HuH-7 (cell line): ENCODE measurements around the gene RNF41.
"Not testable (repeated sequence)": the region's sequence is repeated elsewhere in the genome, so short reads cannot be mapped to it uniquely, and the experiment has no call there.

ENCODE experiments used
- DNase-seq: peaks from one replicate; pipeline ENCODE4 v3.0.0; 2011; ENCODE audit warnings: low spot score

Gene RNF41

DNA sequence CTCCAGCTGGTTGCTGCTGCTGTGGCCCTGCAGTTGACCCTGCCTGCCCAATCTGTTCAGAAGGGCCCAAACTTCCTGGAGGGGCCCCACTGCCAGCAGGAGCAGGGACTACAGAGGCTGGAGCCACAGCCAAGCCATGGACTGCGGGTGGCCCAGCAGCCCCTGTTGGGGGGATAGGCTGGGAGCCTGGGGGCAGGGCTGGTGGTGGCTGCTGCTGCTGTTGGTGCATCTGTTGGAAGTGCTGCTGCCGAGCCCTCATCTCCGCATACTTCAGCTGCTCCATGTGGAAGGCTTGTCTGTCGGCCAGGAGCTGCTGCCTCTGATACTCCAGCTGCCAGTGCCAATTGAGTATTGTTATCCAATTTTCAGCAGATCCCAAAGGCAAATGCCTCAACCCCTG is 56.4 kb downstream of the RNF41 start:
- no peak for DNase-seq

DNA sequence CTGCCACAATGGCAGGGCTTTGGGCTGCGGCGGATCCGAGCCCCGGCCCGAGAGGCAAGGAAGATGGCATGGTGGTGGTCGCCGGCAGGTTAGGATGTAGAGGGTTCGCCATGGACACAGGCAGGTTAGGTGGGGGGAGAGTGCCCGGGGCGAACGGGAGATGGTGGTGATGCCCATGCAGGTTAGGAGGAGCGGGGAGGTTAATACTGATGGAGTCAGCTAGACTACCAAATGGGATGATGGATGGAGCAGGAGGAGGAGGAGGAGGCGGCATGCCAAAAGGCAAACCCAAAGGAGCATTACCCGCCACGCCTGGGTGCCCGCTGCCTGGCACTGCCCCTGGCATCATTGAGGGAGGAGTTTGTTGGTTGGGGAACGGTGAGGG is 57.4 kb downstream of the RNF41 start:
- no peak for DNase-seq

DNA sequence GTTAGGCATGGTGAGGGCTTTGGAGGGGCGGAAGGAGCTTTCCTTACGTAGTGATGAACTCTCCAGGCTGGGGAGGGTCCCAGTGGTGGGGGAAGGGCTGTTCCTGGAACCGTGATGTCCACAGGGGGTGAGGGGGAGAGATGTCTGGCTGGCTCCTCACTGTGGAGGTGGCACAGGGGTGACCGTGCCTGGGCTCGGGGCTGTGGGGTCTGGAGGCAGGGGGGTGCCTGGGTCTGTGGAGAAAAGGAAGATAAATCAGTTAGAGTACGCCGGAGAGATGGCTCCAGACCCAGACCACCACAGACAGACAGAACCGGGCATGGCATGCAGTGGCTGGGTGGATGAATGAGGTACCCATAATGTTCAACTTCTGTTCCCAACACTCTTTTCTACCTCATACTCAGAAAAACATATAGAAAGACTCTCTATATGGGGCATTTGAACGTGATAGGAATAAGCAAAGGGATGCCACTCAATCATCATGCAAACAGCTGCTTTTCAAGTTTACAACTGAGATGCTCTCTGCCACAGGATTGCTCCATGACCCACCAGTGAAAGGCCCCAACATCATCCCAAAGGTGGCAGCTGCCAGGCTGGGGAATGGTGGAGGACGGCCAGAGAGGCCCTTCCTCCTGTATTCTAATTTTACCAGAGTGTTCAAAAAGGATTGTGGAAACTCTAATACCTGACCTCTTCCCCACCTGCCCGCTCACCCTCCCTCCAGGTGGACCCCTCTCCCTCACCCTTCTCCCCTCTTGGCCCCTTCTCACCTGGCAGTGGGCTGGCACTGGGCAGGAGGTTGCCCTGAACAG is 58.0 kb downstream of the RNF41 start:
- no peak for DNase-seq

DNA sequence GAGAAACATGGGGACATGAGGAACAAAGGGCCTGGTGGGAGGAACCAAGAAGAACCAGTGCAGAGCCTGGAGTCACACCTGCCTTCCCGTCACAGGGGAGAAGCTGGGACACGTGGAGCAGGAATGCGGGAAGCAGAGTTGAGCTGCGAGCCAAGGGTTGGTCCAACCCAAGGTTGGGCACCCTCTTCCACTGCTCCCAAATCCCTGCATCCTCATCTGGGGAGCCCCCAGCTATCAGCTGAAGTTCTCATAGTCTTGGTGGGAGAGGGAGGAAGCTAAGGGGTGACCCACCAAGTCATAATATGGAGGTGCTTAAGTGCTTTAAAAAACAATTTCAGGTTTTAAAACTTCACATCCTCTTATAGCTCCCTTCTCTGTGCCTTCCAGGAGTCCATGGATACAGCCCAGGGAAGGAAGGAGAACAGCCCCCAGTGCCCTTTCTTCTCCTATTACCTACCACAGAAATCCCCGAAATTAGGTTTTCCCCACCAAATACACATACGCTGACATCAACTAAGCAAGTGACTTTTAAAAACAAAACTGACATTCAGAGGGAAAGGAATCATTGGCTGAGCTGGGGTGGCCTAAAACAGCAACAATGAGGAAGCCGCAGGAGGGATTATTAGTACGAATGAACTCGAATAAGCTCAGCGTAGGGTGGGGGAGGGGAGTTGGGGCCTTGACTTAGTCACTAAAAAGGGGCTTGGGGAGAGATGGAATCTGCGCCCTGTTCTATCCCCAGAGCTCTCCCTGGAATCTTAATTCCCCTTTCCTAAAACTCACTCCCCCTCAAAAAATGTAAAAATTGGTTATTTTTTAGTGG is 59.0 kb downstream of the RNF41 start:
- no peak for DNase-seq

DNA sequence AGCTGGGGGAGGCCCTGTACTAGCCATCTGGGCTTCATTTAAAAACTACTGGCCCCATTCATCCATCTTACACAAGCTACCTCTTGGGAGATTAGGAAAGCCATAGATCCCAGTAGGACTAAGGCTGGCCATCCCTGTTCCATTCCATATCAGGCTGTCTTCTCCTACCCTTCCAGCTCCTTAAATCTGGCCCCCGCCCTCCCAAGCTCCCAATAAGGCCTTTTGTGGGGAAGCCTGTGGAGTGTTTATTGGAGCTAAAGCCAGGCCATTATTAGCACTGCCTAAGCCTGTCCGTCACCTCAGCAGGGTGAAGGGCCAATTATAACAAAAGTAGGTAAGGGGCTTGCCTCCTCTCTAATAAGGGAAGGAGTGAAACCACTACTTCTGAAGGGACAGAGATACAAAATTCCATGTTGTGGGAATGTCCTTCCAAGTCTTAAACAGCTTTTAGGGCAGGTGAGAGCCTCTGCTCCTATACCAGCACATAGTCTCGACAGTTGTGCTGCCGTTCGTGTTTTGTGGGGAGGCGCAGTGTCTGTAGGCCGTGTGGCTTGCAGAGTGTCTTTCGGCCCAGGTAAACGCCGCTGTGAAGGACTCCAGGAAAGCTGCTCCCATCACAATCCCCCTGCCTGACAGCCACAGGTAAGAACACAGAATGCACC is 59.9 kb downstream of the RNF41 start:
- DNase-seq: no peak

DNA sequence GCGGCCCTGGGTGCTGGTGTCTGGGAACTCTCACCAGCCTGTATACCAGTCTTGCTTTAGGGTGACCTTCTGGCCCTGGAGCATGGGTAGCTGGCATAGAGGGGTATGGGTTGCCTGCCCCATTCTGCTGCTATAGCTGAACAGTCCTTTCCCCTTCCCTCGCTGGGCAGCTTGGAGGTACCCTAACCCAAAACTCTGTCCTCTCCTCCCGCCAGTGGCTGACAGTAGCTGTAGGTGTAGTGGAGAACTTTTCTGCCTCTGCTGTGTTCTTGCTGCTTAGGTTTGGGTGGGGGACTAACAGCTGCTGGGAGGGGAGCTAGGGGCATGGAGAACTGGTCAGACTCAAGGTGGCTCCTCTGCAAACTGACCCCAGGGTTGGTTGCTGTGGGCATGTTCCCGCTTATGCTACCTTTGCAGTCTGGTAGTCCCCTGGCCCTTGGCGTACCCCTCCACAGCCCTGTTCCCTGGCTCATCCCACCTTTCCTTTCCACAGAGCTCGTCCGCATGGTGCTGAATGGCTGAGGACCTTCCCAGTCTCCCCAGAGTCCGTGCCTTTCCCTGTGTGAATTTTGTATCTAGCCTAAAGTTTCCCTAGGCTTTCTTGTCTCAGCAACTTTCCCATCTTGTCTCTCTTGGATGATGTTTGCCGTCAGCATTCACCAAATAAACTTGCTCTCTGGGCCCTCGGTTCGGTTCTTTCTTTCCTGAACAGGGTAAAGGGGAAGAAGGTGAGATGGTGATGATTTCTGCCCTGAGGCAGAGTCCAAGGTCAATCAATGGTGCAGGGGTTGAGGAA is 60.6 kb downstream of the RNF41 start:
- DNase-seq: no peak

DNA sequence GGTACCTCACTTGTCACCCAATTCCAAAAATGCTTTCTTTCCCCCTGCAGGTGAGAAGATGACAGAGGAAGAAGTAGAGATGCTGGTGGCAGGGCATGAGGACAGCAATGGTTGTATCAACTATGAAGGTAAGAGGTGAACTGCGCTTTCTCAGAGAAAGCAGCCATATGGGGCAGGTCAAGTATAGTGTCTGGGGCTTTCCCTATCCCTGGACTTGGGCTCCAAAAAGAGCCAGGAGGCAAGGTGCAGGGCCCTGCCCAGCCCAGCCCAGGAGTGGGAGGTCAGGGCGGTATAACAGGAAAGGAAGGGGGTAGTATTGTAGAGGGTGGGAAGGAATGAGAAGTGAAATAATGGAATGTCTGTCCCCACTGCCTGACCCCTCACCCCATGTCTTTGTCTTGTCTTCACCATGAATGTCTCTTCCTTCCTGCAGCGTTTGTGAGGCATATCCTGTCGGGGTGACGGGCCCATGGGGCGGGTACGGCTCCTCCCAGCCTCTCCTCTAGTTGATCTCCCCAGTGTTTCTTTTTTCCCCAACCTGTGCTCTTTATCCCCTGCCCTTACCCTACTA is 61.4 kb downstream of the RNF41 start:
- DNase-seq: no peak

DNA sequence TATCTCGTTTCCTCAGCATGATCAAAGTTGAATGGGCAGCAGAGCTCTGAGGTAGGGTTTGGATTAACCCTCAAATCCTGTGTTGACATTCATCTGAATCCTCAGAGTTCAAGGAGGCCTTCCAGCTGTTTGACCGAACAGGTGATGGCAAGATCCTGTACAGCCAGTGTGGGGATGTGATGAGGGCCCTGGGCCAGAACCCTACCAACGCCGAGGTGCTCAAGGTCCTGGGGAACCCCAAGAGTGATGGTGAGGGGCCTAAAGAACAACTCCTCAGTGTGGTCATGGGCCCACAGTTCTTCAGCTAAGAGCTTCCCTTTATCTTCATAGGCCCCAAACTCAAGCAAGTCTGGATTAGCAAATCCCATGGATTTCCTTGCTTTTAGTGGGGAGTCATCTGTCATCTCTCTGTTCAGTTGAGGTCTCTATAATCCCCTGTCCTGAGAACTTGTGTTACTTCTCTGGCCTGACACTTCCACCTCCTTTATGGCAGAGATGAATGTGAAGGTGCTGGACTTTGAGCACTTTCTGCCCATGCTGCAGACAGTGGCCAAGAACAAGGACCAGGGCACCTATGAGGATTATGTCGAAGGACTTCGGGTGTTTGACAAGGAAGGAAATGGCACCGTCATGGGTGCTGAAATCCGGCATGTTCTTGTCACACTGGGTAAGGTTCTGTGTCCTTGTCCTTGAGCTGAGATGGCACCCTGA is 62.1 kb downstream of the RNF41 start:
- no peak for DNase-seq

DNA sequence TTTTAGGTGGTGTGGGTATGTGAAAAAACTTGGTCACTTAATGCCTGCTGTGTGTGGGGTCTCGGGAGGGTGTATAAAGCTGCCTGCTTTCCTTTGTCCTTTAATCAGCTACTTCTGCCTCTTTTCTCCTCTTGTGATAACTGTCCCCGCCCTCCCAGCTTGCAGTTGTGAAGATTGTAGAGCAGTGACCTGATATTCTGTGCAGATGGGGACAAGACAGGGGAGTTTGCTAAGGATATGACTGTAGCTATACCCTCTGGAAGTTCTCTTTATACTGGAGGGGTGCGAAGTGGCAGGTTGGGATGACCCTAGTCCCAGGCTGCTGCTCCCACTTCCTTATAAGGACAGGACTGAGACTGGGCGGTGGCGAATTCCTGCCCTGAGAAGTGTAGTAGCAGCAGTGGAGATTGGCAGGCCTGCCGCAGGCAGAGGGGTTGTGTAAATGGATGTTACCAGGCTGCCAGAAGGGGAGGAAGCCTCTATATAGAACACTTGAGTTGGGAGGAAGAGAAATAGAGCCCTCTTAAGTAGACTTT is 62.7 kb downstream of the RNF41 start:
- DNase-seq: peak; percentile 40

DNA sequence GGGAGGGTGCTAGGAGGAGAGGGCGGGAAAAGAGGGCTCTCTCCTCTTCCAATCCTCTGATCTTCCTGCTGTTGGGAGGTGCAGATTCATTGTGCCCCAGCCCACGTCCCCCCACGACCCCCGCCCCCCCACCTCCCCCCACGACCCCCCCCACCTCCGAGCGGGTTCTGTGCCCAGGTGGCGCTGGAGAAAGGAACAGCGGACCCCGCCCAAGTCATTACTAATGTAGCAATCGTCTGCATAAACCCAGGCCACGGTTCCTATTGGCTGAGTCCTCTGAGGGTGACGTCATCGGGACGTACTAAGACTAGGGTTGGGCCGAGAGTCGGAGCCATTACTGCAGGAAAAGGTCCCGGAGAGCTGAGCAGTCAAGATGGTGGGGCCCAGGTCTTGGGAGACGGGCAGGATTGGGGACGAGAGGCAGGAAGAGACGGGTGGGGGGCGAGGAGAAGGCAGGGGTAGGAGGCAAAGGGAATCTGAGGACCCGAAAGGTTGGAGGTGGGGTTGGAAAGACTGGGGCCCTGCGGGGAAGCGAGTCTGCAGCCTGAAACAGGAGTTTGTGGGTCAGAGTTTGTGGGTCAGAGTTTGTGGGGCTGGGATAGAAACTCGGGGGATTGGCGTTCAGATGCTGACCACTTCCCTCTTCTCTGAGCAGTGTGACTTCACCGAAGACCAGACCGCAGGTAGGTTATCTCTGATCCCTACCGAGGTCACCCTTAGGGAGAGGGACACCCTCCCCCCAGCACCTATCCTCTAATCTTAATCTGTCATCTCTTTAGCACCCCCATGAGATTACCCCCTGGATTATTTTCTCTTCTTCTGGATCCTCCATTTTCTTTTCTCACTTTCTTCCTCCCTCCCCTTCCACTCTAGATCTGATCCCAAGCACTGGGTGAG is 63.4 kb downstream of the RNF41 start, which contains the start of gene MYL6:
MYL6 (plus strand) TSS at position 331 of the 897 bp plus-strand sequence; CDS start at position 374, 43 bp downstream.
- peak; percentile 97 for DNase-seq

DNA sequence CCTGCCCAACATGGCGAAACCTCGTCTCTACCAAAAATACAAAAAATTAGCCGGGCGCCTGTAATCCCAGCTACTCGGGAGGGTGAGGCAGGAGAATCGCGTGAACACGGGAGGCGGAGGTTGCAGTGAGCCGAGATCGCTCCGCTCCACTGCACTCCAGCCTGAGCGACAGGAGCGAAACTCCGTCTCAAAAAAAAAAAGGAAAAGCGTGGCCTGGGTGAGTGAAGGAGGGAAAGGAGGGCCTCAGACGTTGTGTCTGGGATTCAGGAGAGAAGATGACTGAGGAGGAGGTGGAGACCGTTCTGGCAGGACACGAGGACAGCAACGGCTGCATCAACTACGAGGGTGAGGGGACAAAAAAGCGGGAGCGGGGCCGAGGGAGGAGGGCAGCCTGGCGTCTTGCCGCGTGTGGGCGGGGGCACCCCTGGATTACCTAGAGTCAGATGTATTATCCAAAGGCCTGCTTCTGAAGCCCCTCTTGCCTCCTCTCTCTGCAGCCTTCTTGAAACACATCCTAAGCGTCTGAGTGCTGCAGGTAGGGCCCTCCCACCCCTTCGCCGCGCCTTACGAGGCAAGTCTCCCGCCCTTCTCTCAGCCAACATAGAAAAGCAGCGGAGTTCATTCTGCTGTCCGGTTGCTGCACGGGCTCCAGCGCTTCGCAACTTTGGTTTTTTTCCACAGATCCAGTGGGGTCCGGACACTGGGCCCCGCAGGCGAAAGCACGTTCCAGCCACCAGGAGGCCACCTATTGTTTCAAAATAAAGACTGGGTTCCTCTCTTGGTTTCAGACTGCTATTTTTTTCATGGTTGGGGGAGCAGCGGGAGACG is 64.3 kb downstream of the RNF41 start:
- DNase-seq: peak; percentile 82

DNA sequence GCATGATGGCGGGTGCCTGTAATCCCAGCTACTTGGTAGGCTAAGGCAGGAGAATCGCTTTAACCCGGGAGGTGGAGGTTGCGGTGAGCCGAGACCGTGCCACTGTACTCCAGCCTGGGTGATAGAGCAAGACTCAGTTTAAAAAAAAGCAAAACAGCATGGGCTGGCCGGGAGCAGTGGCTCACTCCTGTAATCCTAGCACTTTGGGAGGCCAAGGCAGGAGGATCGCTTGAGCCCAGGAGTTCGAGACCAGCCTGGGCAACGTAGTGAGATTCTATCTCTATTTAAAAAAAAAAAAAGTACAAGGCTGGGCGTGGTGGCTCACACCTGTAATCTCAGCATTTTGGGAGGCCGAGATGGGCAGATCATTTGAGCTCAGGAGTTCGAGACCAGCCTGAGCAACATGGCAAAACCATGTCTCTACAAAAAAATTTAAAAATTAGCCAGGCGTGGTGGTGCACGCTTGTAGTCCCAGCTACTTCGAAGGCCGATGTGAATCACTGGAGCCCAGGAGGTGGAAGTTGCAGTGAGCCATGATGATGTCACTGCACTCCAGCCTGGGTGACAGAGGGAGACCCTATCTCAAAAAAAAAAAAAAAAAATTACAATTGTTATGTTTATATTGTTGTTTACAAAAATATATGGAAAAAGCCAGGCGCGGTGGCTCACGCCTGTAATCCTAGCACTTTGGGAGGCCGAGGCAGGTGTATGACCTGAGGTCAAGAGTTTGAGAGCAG is 65.1 kb downstream of the RNF41 start:
- DNase-seq: not testable (repeated sequence)

DNA sequence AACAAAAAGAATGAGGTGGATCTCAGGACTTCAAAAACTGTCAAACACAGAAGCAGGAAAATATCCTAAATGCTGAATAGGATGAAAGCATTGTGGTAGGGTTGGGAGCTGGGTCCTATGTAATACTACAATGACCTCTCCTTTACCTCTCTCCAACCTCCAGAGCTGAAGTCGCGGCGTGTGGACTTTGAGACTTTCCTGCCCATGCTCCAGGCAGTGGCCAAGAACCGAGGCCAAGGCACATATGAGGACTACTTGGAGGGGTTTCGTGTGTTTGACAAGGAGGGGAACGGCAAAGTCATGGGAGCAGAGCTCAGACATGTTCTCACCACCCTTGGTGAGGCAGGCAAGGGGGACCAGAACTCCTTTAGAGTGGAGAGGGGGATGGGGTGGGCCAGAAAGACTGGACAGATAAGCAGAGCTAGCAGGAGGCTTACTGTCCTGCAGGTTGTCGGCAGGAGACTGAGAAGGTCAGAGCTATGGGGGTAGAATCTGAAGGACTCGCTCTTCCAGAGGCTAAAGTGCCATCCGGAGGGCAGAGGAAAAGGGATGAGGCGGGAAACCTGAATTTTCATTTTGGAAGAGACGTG is 66.4 kb downstream of the RNF41 start:
- DNase-seq: no peak

DNA sequence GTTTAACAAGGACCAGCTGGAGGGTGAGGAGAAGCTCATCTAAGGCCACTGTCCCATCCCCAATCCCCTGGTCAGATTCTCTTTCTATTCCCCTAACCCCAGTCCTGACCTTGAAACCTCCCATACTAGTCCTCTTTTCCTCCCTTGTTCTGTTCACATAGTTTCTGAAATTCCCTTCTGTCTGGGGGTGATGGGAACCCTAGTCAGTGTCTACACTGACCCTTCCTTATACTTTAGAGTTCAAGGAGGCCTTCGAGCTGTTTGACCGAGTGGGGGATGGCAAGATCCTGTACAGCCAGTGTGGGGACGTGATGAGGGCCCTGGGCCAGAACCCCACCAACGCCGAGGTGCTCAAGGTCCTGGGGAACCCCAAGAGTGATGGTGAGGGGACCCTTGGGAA is 66.9 kb downstream of the RNF41 start:
- no peak for DNase-seq

DNA sequence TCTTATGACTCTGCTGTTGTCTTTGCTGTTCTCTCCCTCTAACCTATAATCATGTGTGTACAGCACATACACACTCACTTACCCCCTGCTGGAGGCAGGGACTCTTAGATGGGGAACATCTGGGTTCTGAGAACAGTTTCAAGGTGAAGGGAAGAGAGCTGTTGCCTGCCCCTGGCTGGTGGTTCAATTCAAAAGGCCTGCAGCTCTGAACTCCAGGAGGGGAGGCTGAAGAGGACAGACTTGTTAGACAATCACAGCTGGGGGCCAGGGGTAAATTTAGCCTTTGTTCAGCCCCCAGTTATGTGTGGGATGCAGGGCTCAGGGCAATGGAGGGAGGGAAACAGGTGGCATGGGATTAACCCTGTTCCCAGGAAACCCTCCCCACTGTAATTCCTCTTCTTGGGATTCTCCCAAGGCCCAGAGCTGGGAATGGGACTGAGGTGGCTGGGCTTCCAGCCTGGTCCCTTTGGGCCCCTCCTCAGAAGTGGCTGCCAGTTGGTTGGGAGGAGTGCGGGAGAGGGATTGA is 67.4 kb downstream of the RNF41 start:
- no peak for DNase-seq

DNA sequence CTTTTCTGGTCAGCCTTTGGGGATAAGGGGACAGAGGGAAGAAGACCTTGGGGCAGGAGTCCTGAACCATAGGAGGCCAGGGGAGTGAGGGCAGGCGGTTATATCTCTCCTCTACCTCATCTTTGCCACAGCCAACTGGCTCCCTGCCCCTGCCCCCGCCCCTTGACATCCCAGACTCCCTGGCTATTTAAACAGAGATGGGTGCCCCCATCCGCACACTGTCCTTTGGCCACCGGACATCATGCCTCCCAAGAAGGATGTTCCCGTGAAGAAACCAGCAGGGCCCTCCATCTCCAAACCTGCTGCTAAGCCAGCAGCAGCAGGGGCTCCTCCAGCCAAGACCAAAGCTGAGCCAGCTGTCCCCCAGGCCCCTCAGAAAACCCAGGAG is 68.0 kb downstream of the RNF41 start:
- no peak for DNase-seq
